ENCODE results near the gene KCNJ11. TPM values are rescaled to one million over a fixed set of nuclear protein-coding genes. Genes with fewer than 3 reads are reported as not detected.

The KCNJ11 gene
- total RNA-seq, 1 experiment from 2014 or later: 0.54 TPM

DNA sequence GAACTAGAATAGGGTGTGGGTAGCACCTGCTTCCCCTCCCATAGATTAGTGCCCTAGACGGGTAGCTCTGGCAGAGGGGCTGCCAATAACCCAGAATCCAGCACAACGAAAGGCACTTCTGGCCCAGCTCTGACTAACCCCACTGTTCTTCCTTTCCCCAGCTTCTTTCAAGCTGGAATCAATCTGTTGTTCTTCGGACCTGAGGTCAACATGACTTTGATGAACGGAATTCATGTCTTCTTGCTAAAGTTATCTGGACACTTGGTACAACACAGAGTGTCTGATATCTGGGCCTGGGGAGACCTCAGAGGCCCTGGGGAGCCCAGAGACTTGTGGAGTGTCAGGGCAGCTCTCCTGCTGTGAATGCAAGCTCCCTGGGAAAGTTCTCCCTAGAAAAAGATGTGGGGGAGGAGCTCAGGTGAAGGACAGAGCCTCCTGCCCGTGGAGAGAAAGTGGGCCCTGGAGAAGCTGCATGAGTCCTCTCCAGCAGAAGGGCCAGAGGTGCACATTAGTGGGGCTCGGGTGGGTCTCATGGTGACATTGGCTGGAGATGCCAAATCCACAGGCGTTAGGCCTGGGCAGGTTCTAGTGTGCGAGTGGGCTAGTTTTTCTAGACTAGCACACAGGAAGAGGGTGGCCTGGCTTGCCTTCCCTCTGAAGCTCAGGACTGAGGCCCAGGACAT lies 6.3 kb downstream of the KCNJ11 start:
- H3K27me3 Mint-ChIP-seq (ENCODE audit: insufficient read depth, unreplicated experiment): no peaks in the 10 kb centered on the region
- POLR2A ChIA-PET: interaction anchor here (0.6 to 3.0 kb wide), 2 partner anchors 28 to 722 kb away, joined by 3 to 10 read pairs; no protein-coding TSS in a partner anchor
- BruUV-seq (replicated peaks): no TSS peak
- no peaks in the 10 kb centered on the region for H3K4me1 Mint-ChIP-seq (ENCODE audit: insufficient read depth, unreplicated experiment)
- H3K27ac Mint-ChIP-seq (ENCODE audit: low read depth, unreplicated experiment): no peak overlapping the region
- peaks cover 12% of the 10 kb centered on the region for H3K36me3 Mint-ChIP-seq (ENCODE audit: insufficient read depth, unreplicated experiment)
- CTCF ChIA-PET: interaction anchor here (0.6 to 9.3 kb wide), 18 partner anchors 8 to 159 kb away, joined by 3 to 208 read pairs (median 7); no protein-coding TSS in a partner anchor
- H3K4me3 Mint-ChIP-seq (ENCODE audit: unreplicated experiment): no peak overlapping the region
- TF ChIP-seq, protein P1, sequence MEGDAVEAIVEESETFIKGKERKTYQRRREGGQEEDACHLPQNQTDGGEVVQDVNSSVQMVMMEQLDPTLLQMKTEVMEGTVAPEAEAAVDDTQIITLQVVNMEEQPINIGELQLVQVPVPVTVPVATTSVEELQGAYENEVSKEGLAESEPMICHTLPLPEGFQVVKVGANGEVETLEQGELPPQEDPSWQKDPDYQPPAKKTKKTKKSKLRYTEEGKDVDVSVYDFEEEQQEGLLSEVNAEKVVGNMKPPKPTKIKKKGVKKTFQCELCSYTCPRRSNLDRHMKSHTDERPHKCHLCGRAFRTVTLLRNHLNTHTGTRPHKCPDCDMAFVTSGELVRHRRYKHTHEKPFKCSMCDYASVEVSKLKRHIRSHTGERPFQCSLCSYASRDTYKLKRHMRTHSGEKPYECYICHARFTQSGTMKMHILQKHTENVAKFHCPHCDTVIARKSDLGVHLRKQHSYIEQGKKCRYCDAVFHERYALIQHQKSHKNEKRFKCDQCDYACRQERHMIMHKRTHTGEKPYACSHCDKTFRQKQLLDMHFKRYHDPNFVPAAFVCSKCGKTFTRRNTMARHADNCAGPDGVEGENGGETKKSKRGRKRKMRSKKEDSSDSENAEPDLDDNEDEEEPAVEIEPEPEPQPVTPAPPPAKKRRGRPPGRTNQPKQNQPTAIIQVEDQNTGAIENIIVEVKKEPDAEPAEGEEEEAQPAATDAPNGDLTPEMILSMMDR (IDR thresholded peaks at IDR 0.05; ENCODE audit: unreplicated experiment): no peak
- H3K9me3 Mint-ChIP-seq (ENCODE audit: unreplicated experiment): no peaks in the 10 kb centered on the region
- no peak for DNase-seq (ENCODE audit: unreplicated experiment)
- intact Hi-C loops (cut with micrococcal nuclease): no loop called here

DNA sequence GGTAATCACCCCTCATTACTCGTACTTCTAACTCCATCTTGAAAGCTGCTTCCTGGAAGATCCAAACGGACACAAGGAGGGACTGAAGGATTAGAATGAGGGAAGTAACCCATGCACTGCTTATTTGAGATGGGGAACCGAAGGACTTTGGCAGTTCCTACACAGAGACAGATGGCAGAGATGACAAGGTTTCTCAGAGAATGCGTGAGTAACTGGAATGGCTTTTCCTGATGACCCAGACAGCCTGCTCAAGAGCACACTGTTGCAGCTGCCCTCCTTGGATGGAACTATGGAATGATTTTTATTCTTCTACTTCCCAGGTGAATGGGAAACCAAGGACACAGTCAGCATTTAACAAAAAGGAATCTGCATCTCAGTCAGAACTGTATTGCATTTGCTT lies 7.3 kb downstream of the KCNJ11 start:
- ChIA-PET CTCF (interaction anchor here (0.6 to 9.3 kb wide), 8 partner anchors 9 to 595 kb away, joined by 3 to 208 read pairs (median 3); no protein-coding TSS in a partner anchor), POLR2A (no interaction called here)
- TF ChIP-seq, protein P1 (IDR thresholded peaks at IDR 0.05; ENCODE audit: unreplicated experiment): no peak
- peaks cover 12% of the 10 kb centered on the region for H3K36me3 Mint-ChIP-seq (ENCODE audit: insufficient read depth, unreplicated experiment)
- H3K4me3 Mint-ChIP-seq (ENCODE audit: unreplicated experiment): no peak overlapping the region
- no peak overlapping the region for H3K27ac Mint-ChIP-seq (ENCODE audit: low read depth, unreplicated experiment)
- H3K9me3 Mint-ChIP-seq (ENCODE audit: unreplicated experiment): no peaks in the 10 kb centered on the region
- intact Hi-C loops (cut with micrococcal nuclease): no loop called here
- H3K4me1 Mint-ChIP-seq (ENCODE audit: insufficient read depth, unreplicated experiment): no peaks in the 10 kb centered on the region
- BruUV-seq (replicated peaks): no TSS peak
- H3K27me3 Mint-ChIP-seq (ENCODE audit: insufficient read depth, unreplicated experiment): no peaks in the 10 kb centered on the region
- DNase-seq (ENCODE audit: unreplicated experiment): no peak

DNA sequence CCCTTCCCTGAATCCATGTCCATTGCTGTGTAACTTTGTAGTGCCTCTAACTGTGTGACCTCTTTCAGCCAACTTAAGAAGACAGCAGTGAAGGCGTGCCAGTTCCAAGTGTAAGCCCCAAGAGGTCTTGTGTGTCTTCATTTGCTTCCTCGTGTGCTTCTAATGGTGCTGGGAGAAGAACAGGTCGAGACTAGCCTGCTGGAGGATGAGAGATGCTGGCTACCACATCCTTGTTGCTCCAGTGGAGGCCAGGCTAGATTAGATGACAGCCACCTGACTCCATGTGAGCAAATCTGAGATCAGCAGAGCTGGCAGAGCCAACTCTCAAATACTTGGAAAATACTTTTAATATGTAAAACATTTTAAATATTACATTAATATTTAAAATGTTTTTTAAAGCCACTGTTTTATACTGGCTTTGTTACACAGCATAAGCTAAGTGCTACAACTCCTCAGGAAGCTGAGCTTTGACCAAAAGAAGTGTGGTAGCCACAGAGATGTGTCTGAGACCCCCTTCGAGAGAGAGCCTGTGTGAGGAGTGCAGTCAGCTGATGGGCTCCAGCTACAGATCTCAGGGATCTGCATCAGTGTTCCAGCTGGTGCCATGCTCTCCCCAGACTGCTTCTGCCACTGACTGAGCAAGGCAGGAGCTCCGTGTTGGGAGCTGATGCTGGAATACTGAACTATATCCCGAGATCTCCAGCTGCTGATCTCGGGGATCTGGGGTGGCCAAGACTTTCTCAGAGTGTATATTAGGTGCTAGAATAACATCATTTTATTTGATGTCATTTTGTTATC lies 8.9 kb downstream of the KCNJ11 start:
- H3K4me1 Mint-ChIP-seq (ENCODE audit: insufficient read depth, unreplicated experiment): no peaks in the 10 kb centered on the region
- intact Hi-C loops (cut with micrococcal nuclease): no loop called here
- TF ChIP-seq, protein P1 (IDR thresholded peaks at IDR 0.05; ENCODE audit: unreplicated experiment): no peak
- H3K27ac Mint-ChIP-seq (ENCODE audit: low read depth, unreplicated experiment): peak overlapping the region; percentile 57
- peaks cover 12% of the 10 kb centered on the region for H3K36me3 Mint-ChIP-seq (ENCODE audit: insufficient read depth, unreplicated experiment)
- BruUV-seq (replicated peaks): no TSS peak
- no peaks in the 10 kb centered on the region for H3K9me3 Mint-ChIP-seq (ENCODE audit: unreplicated experiment)
- CTCF ChIA-PET: interaction anchor here (0.6 to 9.3 kb wide), 6 partner anchors 9 to 150 kb away, joined by 3 to 208 read pairs (median 6); no protein-coding TSS in a partner anchor
- POLR2A ChIA-PET: interaction anchor here (0.7 to 0.9 kb wide), 2 partner anchors 26 to 169 kb away, joined by 3 to 5 read pairs; no protein-coding TSS in a partner anchor
- DNase-seq (ENCODE audit: unreplicated experiment): no peak
- no peaks in the 10 kb centered on the region for H3K27me3 Mint-ChIP-seq (ENCODE audit: insufficient read depth, unreplicated experiment)
- H3K4me3 Mint-ChIP-seq (ENCODE audit: unreplicated experiment): no peak overlapping the region

DNA sequence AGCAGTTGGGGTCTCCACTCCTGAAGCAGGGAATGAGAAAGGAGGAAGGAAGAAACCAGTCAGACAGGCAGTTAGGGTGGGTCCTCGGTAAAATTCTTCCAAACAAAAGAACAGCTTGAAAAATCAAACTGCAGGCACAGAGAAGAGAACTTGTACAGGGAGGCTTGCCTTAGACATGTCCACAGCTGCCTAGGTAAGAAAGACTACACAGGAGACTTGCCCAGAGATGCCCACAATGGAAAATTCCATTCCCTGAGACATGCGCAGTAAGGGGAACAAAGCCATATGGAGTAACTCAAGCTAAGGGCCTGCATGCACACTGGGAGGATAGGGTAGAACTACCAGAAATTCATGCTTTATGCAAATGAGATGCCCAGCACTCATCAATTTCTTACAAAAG lies 9.8 kb downstream of the KCNJ11 start:
- H3K27me3 Mint-ChIP-seq (ENCODE audit: insufficient read depth, unreplicated experiment): no peaks in the 10 kb centered on the region
- TF ChIP-seq, protein P1 (IDR thresholded peaks at IDR 0.05; ENCODE audit: unreplicated experiment): no peak
- no peak overlapping the region for H3K4me3 Mint-ChIP-seq (ENCODE audit: unreplicated experiment)
- H3K36me3 Mint-ChIP-seq (ENCODE audit: insufficient read depth, unreplicated experiment): peaks cover 15% of the 10 kb centered on the region
- DNase-seq (ENCODE audit: unreplicated experiment): no peak
- POLR2A ChIA-PET: interaction anchor here (0.7 to 0.9 kb wide), 2 partner anchors 25 to 170 kb away, joined by 3 to 5 read pairs; no protein-coding TSS in a partner anchor
- BruUV-seq (replicated peaks): no TSS peak
- no peaks in the 10 kb centered on the region for H3K4me1 Mint-ChIP-seq (ENCODE audit: insufficient read depth, unreplicated experiment)
- H3K27ac Mint-ChIP-seq (ENCODE audit: low read depth, unreplicated experiment): peak overlapping the region; percentile 56
- intact Hi-C loops (cut with micrococcal nuclease): no loop called here
- no peaks in the 10 kb centered on the region for H3K9me3 Mint-ChIP-seq (ENCODE audit: unreplicated experiment)
- CTCF ChIA-PET: interaction anchor here (0.6 to 9.3 kb wide), 5 partner anchors 24 to 156 kb away, joined by 3 to 208 read pairs (median 3); no protein-coding TSS in a partner anchor
